ENCODE results near the gene PDE7B.

PDE7B gene

GRCh38 chr6:135851442-135852271, at the start of gene PDE7B:
Gene PDE7B (plus strand): TSS chr6:135851701.
- no peak for FAIRE-seq

DNA sequence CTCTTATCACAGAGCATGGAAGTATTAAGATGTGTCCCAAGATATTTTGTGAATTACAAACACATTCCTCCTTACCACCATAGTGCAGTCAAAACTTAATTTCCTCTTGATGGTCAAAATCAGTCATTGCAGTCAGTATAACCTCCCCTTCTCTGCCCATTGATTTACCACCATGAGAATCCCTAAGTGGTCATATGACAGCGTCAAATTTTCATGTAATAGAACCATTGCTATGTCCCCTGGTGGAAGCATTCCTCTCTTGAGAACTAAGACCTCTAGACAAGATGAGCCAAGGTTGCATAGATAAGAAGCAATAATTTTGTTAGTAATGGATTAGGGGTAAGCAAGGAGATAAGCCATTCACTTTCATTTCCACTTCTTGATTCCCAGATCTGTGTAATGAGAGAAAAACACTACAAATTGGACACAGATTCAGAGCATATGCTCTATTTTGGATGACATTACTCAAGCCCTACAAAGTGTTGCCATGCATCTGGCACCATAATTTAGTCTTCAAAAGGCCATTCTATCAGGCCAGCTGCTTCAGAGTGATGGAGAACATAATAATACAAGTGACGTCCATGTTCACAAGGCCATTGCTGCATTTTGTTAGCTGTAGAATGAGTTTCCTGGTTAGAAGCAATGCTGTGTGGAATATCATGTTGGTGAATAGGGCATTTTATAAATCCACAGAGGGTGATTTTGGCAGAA, 49.6 kb upstream of the PDE7B start:
- no peak for FAIRE-seq

DNA sequence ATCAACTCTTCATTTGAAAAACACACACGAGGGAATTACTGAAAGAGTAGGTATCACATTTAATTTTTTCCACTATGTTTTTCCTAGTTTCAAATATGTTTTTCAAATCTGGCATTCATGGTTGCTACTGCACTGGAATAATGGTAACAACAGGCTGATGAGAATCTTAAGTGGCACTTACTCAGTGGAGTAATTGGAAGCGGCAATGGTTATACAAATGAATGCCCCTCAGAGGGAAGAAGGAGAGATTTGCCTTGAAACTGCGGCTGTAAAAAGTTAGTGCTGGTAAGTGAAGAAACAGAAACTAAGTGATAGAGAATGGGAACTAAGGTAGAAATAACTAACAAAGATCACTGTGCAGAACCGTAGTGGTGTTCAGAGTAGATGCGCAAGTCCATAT, 41.0 kb upstream of the PDE7B start:
- no peak for FAIRE-seq

DNA sequence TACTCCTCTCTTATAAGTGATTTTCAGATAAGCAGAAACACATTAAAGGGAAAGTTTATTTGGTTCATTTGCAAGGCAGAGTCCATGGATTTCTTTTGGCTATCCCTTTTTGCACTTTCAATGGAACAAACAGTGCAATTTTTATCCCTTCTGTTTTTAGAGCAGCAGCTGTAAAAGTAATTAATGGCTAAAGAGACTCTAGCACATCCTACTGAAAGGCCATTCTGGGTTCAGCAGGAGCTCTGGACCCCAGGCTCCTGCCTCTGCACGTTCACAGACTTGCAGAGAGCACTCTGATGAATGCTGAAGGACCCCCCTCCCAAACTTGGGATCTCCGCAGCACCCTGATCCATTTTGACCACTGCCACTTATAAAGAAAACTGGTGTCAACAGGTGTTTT, 40.3 kb upstream of the PDE7B start:
- FAIRE-seq: no peak

- FAIRE-seq: no peak
These were observed 39.6 kb upstream of the PDE7B start for GRCh38 chr6:135811644-135812526.

DNA sequence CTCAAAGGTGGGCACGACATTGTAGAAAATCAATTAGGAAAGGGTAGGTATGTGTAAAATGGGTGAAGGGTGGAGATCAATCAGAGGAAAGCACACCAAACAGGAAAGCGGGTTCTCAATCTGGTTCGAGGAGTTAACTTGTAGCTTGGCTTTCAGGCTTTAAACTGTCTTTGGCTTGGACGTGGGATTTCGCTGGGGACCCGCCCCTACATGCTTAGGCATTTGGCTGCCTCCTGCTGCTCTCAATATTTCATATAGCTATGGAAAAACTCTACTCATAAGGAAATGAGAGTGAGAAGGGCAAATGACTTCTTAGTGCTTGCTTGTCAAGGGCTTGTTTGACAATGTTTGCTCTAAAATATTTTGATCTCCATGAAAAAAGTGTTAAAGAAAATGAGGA, 38.1 kb upstream of the PDE7B start:
- no peak for FAIRE-seq

DNA sequence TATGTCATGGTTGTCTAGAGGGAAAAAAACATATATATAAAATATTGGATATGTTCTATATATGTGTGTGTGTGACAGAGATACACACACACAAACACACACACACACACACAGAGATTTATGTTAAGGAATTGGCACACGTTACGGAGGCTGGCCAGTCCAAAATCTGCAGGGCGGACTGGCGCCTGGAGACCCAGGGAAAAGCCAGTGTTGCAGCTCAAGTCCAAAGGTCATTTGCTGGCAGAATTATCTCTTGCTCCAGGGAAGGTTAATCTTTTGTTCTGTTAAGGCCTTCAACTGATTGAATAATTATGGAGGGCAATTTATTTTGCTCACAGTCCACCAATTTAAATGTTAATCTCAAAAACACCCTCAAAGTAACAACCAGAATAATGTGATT, 37.5 kb upstream of the PDE7B start:
- no peak for FAIRE-seq

- FAIRE-seq: no peak
These were observed 36.3 kb upstream of the PDE7B start for GRCh38 chr6:135815216-135815615.

DNA sequence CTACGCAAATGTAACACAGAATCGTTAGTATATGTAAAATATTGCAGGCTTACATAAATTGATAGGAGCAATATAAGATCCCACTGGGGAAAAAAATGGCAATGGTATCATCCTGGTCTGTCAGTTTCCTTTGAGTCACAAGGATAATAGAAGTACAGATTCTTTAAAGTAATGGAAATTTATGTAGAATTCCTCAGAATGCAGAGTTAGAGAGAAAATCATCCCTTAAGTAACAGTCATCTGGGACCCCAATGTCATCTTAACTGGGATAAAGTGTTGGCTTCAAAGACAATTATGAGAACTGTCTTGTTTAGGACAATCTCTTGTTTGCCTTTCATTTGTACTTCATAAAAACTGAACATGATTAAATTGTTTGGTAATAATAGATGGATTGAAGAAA, 34.5 kb upstream of the PDE7B start:
- no peak for FAIRE-seq

DNA sequence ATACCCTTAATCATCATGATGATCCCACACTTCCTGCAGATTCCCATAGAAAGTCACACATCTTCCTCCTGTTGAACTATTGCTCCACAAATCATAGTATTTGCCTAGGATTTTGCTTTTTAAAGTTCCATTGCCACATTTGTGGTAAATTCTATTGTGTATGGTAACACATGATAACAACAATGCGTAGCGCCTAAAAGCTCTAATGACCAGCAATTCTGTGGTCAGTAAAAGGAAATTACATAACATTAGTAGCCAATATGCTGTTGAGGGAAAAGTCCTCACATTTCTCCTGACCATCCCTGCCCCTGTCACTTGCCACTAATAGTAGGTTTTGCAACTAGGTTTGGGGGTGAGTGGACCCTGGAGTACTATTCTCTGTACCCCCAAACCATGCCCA, 31.8 kb upstream of the PDE7B start:
- FAIRE-seq: no peak

DNA sequence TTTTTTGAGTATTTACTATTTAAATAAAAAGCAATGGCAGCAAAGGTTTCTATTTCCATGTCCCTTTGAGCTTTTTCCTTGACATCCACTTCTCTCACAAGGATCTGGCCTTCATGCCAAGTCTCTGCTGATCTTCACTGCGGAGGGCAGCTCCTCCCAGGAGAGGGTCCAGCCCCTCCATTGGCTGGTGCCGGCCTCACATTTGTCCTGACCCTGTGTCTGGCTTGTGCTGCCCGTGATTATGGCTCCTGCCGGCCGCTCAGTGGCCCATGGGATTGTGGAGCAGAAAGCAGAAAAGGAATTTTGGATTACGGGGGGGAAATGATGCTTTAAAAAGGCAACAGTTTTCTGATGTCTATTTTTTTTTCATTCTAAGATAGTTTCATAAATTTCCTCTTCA, 31.2 kb upstream of the PDE7B start:
- FAIRE-seq: no peak

DNA sequence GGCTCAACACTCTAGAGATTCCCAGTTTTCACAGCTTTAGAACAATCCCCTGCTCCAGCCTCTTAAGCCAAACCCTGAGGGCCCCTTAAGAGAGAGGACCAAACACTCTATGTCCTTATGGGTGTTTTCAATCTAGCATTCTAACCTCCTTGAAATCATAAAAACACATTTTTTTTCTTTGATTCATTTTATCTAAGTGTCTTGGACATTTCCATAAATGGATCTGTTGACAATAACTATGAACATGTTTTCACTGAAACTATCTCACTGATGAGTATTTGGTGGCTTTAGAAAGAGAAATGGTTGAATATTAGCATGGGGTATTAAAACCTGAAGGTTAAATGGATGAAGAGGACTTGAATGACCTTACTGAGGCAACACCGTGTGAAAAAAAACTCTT, 27.6 kb upstream of the PDE7B start:
- no peak for FAIRE-seq

DNA sequence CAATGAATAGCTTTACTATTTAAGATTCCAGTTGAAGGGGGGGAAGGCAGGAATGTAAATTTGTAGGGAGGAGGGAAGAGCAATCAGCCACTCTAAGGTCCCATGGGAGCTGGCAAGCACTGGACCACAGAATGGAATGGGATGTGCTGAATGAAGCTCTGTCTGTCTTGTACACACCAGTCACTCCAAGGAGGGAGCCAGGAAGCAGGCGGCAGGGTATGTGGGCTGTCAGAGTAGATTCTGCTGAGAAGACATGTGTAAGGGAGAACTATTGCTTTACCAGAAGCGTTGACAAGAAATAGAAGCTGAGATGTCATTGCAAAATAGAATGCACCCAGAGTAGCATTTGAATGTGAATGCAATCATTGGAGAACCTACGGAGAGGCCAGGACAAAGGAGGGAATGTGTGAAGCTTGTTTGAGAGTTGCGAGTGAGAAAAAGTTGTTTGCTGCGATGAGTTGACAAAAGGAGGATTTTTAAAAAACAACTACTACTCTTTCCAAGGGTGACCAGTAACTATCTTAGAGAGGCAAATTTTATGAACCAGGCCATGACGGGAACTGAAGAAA, 25.2 kb upstream of the PDE7B start:
- FAIRE-seq: no peak

DNA sequence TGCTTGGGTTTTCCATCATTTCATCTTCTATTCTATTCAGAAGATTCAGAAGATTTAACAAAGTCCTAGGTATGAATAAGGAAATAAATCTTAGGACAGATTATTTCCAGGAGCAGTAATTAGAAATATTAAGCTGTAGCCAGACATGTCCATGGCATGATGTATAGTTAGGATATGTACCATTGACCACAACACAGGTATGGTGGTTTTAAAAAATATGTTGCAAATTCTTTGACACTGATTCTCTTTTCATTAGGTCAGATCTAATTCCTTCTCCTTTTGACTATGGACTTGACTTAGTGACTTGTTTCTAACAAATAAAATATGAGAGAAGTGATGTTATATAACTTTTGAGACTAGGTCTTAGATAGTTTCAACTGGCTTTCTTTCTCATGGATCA, 23.5 kb upstream of the PDE7B start:
- FAIRE-seq: no peak

DNA sequence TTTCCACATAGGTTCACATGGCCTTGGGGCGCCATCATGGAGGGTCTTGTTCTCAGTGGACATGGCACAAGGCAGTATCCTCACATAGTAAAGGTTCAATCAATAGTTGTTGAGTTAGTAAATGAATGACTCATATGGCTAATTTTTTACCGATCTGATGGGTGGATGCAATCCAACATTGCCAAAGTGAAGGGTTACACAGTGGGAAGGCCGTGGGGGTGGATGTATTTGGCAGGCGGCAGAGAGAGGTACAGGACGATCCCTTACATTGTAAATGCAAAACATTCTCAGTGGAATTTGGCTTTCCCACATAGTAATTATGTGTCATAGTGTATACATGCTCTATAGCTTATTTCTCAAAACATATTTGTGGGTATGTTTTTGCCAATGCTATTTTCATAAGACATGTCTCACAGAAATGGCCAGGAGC, 21.0 kb upstream of the PDE7B start:
- no peak for FAIRE-seq

DNA sequence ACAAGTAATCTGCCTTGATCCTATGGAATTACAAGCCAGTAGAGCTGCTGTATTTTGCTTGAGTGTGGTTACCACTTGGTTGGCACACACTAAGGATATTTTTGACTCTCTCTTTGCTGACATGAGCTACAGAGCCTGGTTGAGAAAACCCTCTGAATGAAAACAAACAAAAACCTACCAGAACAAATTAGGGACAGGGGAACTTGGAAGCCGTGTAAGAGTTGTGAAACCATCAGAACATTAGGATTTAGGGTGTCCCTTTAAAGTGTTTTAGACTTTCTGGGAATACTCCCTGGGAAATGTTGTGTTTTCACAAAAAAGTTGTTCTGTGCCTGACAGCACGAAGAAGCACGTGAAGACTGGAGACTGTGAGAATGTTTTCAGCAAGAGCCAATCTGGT, 20.5 kb upstream of the PDE7B start:
- FAIRE-seq: no peak

DNA sequence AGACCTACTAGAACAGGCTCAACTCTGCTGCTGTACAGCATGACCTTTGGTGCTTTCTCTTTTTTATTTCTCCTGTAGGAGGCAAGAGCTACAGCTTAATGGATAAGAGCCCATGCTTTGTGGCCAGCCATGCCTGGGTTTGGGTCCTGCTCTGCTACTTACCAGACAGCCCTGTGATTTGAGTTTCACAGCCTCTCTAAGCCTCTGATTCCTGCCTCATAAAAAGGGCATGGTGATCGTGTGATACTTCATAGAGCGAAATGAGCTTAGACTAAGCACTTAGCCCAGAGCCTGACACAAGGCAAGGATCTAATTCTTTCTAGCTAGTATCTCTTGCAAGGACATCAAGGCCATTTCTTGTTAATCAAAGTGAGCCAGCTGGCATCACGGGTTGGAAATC, 19.3 kb upstream of the PDE7B start:
- FAIRE-seq: no peak

DNA sequence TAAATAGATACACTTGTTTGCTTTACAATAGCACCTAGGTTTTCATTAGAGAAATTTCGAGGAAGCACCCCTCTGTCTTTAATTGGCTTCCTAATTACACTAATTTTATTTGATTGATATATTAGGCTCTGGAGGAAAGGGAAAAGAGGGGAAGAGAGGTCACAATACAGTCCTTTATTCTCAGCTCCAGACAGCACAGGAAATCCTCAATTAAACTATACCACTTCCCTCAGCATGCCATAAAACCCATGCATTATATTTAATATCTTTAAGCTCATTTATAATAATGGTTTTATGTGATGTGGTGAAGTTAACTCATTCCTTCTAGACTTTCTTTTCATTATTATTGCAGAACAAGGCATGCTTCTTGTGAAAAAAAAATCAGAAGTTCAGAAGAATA, 17.7 kb upstream of the PDE7B start:
- FAIRE-seq: no peak

DNA sequence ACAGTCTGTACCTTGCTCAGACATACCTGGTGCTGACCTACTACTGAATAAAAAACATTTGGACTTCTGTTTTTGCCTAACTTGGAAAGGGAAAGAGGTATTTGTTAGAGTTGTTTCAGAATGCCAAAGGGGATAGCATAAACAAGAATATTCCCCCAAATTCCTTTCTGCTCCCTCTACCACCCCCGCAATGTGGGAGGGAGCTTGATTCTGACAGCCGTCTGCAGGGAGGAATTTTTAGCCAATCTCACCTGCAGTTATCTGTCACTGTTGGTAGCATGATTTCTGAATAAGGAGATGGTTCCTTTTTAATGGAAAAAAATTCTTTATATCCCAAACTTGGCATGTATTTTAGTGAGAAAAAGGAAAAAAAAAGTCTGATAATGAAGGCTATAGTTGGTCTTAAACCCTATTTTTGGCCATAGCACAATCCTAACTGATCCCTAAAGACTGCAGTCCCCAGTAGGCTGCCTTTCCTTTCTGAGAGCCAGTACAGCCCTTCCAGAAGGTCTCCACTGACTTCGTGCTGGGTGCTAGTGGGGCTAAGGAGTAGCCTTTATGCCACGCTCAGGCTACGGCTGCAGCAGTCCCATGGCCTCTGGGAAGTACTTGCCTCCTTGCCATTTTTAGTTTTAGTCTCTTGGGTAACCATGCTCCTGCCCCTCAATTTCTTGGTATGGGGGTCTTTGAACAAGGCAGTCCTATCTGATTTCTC, 13.6 kb upstream of the PDE7B start:
- FAIRE-seq: no peak

- FAIRE-seq: no peak
These were observed 12.4 kb upstream of the PDE7B start for GRCh38 chr6:135839121-135839520.

DNA sequence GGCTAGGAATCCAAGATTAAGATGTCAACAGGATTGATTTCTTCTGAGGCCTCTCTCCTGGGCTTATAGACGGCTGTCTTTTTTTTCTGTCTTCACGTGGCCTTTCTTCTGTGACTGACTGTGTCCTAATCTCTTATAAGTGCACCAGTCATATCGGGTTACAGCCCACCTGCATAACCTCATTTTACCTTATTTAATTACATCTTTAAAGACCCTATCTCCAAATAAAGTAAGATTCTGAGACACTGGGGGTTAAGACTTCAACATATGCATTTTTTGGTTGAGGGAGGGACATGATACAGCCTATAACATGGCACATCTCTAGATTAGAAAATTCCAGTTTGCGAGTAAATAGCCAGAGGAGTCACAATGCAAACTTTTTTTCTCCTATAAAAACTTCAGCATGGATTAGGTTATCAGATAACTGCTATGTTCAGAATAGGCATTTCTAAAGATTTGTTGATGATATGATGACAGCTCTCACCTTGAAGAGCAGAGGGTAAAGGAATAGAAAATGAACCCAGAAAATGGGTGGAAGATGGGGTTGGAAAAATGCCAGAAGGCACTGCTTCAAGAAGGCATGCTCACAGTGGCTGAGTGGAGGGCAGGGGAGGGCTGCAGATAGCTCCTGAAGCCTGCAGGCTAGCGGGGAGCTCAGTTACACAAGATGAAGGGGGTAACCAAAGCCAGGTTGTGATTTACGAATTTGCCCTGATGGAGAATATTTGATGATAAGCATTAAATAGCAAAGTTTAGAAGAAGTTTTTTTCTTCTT, 8.7 kb upstream of the PDE7B start:
- FAIRE-seq: no peak

DNA sequence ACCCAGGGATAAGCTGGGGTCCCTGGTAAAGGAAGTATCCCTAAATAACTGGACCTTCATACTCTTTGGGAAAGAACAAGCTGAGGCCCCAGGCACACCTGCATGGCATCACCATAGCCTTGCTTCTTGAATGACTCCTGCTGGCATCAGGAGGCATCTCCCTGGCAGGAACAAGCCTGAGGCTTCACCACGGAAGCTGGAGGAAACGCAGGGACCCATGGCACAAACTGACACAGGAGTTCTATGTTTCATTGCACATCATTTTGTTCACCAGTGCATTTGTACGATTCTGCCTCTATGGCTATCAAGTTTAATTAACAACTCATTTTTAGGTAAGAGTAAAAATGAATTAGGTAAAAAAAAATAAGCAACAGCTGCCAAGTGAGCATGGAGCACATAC, 619 bp upstream of the PDE7B start:
- no peak for FAIRE-seq

Measured in colon (tissue), 2 donors.